Vagina (tissue), 2 donors: ENCODE results near the gene ACVR2B.

Experiments
- CTCF ChIP-seq, 3 experiments: fragments of 450-650 bp in 2 of 3; fragments of 200-600 bp in 1 of 3; sonication (generic) in 1 of 3; IDR thresholded peaks; one replicate each; pipeline ENCODE4 v1.5.1; 2017 to 2019; ENCODE audit warnings: antibody characterized with exemption in 3 of 3, mild to moderate bottlenecking in 2 of 3, moderate library complexity in 2 of 3
- POLR2AphosphoS5 ChIP-seq, 2 donors: sonication (generic); formaldehyde crosslinking; IDR thresholded peaks; one replicate each; pipeline ENCODE4 v1.9.0; 2017; ENCODE audit warnings: antibody characterized with exemption in 2 of 2, mild to moderate bottlenecking in 2 of 2, low read depth in 1 of 2; ENCODE audit not compliant: insufficient read depth in 1 of 2

GRCh38 chr3:38534604-38535003 lies 80.9 kb downstream of the ACVR2B start:
- TF ChIP-seq CTCF (IDR thresholded peaks at IDR 0.05) (no peak), POLR2AphosphoS5 (IDR thresholded peaks at IDR 0.05; ENCODE audit: insufficient read depth in 1 of 2, low read depth in 1 of 2) (no peak)
